GM19240 (cell line): ENCODE results near the gene KCTD11.
"Not testable (repeated sequence)": the region's sequence is repeated elsewhere in the genome, so short reads cannot be mapped to it uniquely, and the experiment has no call there.

ENCODE experiments used
- DNase-seq: peaks from one replicate; pipeline ENCODE4 v3.0.0; 2011; ENCODE audit warnings: low spot score; ENCODE audit not compliant: insufficient read length

KCTD11 gene

DNA sequence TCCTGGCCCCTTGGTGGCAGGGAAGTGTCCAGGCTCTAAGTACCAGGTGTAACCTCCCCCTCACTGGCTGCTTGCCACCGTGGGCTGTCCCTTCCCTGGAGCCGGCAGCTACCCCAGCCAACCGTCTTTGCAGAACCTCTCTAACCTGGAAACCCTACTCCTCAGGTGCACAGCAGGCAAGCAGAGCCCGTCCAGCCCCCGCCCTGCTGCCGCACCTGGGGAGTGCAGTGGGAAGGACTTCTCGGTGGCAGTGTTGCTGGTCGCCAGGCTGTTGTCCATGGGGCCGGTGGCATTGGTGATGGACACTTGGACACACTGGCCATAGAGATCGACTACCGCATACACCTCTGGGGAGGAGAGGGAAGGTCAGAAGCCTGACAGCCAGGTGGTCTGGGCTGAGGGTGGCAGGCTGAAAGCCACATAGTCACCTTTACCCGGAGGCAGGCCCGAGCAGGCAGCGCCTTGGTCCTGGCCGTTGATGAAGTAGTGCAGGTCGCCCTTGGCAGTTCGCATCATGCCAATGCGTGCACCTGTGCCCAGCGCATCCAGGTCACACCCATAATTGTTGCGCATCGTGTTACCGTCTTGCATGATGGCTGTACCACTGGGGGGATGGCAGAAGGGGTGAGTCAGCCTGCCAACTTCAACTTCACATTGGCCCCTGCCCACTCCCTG is 29.3 kb upstream of the KCTD11 start:
- DNase-seq: no peak

DNA sequence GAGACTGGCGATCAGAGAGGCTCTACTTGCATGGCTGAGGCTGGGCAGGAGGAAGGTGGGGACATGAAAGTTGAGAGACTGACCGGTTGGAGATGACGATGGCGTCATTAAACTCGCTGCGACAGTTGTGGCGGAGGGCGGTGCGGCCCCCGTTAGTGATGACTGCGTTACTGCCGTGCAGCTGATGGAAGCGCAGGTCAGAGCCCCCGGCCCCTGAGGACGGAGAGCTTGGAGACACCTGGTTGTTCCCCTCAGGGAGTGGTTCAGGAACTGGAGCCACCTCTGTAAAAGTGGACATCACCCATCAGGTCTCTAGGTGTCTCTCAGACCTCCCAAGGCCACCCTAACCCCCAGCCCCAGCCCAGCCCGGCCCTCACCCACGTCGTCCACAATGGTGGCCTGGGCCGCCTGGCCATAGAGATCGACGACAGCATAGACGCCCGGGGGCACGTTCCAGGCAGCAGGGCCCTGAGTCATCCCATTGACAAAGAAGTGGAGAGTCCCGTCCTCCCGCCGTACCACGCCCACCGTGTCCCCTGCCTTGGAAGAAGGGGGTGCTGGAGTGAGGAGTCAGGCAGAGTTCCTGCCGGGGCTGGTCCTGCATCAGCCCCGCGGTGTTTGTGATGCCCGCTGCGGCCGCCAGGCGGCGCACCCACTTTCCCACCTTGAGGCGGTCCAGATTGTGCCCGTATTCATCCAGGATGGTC is 28.1 kb upstream of the KCTD11 start:
- DNase-seq: no peak

DNA sequence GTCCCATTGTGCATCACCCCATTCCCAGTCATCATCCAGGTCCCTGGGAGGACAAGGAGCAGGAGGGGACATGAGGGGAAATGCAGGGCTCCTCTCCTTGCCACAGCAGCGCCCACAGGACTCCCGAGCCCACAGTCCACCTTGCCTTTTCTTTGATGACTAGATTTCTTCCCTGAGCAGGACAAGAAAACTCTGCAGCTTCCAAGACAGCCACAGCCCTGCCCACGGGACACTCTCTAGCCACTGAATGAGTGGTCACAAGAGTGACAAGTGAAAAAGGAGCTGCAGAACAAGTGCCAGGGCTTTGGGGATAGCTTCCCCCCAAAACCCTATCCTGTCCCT is 27.6 kb upstream of the KCTD11 start:
- no peak for DNase-seq

DNA sequence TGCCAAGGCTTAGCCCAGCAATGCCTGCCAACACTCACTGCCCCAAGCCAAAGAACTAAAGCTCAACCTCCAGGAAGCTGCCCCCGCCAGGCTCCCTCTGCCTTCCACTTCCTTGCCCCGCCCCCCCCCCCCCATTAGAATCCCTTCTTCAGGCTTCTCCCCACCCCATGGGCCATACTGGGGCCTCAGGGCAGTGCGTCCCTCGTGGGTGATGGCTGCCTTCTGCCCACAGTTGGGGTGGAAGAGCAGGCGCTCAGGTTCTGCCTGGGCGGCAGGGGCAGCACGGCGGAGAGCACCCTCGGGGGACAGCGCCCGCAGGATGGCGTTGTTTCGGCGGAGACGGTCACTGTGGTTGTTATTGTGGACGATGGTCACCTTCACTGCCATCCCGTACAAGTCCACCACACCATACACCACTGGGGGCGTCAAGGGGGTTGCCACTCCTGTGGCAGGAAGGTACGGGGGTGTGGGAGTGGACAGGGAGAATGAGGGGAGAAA is 26.9 kb upstream of the KCTD11 start:
- DNase-seq: no peak

DNA sequence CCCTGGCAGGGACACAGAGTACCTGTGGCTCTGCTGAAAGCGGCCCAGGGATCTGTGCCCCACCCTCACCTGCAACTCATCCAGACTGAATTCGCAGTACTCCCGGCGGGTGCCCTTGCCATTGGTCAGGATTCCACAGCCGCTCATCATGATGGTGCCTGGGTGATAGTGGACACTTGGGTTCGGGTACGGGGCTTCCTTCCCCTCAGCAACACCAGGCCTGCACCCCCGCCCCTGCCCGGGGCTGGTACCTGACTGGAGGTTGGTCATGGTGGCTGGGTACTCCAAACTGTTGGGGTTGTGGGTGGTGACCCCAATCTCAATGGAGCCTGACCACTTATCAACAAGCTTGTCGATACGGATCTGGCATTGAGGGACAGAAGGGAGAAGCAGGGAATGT is 25.8 kb upstream of the KCTD11 start:
- no peak for DNase-seq

DNA sequence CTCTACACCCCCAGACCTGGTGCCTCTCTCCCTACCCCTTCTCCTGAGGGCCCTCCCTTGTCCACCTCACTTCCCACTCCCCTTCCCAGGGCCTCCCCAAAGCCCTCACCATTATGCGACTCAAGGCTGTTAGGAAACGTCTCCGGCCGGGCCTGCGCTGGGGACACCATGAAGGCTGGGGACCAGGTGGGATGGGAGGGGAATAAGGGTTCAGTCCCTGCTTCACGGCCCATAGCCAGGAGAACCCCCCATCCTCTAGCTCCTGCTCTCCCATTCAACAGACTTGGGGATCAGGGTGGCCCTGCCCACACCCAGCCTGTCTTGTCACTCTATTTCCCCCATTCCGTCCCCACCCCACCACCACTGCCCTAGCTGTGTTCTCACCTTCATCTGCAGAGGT is 24.9 kb upstream of the KCTD11 start:
- no peak for DNase-seq

DNA sequence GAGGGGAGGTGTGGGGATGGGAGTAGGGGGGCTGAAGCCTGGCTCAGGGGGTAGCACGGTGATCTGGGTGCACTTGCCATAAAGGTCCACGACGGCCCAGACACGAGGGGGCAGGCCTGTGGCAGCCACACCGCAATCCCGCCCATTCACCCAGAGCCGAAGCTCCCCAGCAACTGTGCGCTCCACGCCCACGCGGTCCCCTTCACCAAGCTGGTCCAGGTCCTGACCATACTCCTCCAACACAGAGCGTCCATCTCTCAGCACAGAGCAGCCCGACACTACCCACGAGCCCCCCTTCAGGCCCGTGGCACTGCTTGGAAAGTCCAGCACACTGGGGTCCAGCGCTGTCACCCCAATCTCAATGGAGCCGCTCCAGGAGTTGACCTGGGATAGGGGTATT is 24.5 kb upstream of the KCTD11 start:
- no peak for DNase-seq

DNA sequence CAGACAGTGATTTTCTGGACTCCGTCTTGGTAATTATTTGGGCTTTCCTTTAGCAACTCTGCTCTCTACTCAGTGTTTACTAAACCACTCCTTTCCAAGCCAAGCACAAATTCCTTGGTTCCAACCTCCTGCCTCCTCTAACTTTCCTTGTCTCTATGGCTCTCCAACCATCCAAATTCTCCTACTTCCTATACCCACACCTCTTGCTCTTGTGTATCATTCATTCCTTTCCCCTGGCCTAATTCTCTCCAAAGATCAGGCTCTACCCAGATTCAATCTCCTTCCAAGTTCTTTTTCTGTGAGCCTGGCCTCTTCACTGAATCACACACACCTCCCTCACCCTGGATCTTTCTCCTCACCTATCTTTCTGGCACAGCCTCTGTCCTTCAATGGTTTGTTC is 24.0 kb upstream of the KCTD11 start:
- no peak for DNase-seq

DNA sequence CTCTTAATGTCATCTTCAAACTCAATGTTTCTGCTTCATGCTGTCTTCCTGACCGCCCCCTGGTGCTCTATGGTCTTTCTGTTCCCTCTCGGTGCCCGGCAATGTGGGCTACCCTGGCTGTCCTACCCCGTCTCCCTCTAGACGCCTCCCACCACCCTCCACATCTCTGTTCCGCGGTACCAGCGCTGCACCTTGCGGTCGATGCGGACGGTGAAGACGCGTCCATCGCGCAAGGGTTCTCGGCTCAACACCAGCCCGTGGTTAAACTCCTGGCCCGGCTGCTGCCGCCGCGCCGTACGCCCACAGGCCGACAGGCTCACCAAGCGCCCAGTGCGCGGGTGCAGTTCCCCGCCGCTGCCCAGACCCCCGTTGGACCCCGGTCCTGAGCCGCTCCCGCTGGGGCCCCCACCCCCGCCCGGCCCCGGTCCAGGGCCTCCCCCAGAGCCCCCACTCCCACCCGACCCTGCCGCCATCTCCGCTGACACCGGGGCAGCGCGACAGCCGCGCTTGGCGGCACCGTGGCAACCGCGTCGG is 23.1 kb upstream of the KCTD11 start, which contains the start of gene NEURL4:
Gene NEURL4, minus strand, starts transcription at position 496 of the 534 bp plus-strand sequence. Its CDS starts 23 bp downstream, at position 473.
- DNase-seq: no peak

DNA sequence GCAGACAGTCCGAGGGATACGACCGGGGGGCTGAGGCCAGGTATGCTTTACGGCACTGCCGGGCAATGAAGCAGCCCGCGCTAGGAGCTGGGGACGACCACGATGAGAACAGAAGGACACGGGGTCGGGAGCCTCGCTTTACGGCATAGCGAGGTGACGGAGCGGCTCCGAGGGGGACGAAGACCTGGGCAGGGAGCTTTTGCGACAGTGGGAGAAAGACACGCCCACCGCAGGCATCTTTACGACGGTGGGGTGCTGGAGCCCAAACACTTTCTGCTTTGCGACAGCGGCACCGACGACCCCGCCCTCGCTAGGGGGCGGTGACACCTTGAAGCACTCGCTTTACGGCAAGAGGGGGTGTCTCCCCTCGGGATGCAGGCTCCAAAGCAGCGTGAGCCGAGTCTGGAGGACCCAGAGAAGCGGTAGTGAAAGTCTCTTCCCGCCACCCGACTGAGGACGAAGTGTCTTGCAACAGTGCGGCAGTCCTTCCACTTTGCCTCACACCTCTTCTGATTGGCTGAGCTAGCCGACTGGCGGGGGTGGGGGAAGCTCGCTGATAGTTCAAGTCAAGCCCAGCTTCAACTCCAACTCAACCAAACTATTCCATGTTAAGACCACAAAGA is 22.5 kb upstream of the KCTD11 start:
- DNase-seq: peak; percentile 89

DNA sequence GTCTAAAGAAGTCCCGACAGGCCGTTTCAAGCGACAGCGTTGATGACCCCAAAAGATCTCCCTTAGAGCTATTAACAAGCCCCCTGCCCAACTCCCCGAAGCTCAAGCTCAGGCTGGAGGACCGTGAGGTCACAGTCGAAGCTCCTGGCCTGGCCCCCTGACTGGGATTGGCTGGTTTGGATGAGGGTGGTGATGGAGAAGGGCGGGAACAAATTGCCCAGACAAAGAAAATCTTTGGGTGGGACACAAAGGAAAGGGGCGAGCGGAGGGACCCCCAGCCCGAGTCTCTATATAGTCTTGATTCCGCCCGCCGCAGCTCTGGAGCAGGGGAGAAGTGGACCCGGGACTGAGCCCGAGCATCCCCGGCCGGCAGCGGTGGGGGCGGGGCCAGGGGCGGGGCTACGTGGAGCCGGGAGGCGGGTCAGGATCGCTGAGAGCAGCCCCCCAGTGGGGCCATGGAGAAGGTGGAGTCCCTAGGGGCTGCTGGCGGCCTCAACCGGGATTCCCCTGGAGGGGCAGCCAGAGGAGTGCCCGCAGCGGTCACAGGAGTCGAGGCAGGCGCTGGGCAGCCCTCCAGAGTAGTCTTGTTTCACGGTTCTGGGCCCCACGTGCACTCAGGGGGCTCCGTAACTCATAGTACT is 21.8 kb upstream of the KCTD11 start:
- peak; percentile 69 for DNase-seq

DNA sequence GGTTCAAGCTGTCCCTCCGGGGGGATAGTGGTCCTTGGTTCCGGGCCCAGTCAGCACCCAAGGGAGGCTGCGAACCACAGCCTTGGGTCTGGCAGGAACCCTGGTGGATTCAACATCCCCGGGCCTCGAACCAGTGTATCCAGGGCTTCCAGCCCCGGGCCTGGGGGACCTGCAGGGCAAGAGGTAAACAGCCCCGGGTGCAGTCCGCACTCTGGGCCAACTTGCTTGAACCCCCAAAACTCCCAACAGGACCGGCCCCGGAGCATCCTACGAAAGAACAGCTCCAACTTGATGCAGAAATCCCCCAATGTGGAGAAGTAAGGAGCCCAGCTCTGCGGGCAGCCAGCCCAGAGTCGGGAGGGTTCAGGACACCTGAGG is 21.3 kb upstream of the KCTD11 start:
- DNase-seq: no peak

DNA sequence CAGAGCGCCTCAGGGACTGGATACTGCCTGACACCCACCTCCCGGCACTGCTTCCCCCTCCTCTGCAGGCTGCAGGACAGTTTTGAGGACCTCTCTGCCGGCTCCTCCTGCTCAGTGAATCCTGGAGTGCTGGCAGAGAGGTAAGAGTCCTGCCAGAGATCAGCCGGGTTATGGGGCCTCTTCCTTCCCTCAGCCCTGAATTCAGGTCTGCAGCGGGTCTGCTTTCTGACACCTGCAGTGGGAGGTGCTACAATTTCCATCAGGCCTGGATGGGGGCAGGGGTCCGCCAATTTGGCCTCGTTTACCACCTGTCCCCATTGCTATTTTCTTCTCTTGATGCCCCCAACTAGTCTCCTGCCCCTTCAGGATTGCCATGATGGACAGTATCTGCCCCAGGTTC is 19.9 kb upstream of the KCTD11 start:
- DNase-seq: no peak

DNA sequence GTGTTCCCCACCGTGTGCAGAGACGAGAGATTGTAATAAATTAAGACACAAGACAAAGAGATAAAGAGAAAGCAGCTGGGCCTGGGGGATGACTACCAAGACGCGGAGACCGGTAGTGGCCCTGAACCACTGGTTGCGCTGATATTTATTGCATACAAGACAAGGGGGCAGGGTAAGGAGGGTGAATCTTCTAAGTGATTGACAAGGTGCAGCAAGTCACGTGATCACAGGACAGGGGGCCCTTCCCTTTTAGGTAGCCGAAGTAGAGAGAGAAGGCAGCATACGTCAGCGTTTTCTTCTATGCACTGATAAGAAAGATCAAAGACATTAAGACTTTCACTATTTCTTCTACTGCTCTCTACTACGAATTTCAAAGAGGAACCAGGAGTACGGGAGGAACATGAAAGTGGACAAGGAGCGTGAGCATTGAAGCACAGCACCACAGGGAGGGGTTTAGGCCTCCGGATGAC is 19.3 kb upstream of the KCTD11 start:
- DNase-seq: not testable (repeated sequence)

DNA sequence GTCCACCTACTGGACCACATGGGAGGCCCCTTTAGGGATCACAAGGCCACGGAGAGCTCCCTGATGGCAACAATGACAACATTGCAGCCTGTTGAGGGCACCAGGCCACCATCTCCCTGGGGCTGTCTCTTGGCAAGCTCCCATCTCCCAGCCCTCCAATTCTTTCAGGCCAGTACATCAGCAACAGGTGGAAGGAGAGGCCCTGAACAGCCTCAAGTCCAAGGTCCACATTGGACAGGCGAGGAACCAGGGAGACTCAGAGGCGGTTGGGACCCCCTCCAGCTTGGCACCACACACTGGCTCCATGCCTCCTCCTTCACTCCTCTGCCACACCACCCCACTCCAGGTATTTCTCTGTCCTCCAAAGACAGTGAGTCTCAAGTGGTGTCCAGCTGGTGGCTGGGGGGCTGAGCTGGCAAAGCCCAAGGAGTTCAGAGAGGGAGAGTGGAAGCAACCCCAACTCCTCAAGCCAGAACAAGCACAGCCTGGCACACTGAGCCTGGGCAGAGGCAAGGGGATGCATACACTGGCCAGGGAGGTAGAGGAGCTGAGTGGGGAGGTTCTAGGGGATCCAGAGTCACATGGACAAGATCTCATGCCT is 16.9 kb upstream of the KCTD11 start:
- DNase-seq: no peak

DNA sequence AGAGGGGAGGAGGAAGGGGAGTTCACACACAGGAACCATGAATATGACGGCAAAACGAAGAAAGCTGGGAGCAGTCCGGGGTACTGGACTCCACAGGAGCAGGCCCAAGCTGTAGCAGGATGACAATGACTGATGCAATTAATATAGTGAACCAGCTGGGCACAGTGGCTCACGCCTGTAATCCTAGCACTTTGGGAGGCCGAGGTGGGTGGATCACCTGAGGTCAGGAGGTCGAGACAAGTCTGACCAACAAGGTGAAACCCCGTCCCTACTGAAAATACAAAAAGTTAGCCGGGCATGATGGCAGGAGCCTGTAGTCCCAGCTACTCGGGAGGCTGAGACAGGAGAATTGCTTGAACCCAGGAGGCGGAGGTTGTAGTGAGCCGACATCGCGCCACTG is 16.2 kb upstream of the KCTD11 start:
- not testable (repeated sequence) for DNase-seq

DNA sequence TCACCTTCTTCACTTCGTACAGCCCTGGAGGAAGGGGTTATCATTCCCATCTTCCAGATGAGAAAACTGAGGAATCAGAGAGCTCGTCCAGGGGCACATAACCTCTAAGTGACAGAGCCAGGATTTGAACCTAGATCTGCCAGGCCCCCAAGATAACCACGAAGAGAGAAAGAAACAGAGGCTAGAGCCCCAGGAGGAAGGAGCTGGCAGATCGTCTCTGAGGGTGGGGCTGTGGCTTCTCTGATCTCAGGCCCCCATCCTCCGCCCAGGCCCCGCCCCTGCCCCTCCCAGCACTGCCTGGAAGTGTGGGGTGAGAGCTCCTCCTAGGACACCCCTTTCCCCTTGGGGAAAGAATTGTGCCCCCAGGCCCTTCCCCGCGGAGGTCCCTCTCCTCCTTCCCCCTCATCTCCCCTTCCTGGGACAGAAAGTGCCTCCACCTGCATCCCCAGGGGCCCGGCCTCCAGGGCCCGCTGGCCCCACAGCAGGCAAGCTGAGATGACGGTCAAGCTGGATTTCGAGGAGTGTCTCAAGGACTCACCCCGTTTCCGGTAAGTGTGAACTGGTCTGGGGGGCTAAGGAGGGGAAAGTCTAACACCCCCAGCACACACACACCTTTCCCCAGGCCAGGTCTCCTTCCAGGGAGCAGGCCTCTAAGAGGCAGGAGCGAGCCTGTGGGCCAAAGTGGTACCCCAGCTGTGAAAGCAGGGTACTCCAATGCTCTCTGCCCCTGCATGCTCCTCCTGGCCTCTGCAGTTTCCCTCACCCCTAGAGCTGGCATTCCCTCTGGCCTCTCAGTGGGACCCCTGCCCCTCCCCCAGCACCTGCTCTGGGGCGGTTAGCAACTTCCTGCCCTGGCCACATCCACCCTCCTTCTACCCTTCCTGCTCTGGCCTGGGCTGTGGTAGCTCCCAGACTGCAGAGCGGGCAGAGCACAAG is 15.5 kb upstream of the KCTD11 start, which contains the start of gene ACAP1:
Gene ACAP1, plus strand, starts transcription at position 290 of the 936 bp plus-strand sequence. Its CDS starts 206 bp downstream, at position 496.
- DNase-seq: peak; percentile 63

DNA sequence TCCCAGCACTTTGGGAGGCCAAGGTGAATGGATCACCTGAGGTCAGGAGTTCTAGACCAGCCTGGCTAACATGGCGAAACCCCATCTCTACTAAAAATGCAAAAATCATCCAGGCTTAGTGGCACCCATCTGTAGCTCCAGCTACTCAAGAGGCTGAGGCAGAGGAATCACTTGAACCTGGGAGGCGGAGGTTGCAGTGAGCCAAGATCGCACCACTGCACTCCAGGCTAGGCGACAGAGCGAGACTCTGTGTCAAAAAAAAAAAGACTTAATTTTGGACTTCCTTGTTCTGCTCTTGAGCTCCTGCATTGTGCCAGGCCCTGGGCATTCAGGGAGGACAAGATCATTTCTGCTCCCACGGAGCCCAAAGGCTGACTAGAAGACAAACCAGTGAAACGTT is 14.4 kb upstream of the KCTD11 start:
- DNase-seq: not testable (repeated sequence)

DNA sequence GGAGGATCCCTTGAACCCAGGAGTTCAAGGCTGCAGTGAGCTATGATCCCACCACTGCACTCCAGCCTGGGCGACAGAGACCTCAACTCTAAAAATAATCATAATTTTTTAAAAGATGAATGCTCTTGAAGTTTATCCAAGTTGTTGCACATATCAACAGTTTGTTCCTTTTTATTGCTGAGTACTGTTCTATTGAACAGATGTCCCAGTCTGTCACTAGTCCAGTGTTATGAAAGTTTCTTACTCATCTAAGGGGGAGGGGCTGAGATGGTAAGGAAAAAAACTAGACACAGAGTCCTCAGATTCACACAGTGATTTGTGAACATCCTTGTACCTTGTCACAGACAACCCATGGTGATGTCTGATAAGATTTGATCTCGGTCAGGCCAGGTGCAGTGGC is 11.8 kb upstream of the KCTD11 start:
- no peak for DNase-seq

DNA sequence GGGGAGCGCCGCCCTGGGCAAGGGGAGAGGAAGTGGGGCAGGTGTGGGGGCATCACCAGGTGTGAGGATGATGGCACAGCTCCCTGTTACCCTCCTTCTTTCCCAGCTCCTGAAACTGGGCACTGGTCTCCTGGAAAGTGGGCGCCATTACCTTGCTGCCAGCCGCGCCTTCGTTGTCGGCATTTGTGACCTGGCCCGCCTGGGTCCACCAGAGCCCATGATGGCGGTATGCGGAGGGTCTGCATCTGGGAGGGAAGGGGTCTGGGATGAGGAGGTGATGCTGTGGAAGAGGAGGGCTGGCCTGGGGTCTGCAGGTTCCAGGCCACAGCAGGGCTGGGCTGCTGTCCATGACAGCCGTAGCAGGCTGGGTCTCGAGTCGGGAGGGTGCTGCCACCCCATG is 10.1 kb upstream of the KCTD11 start:
- DNase-seq: no peak
